ENCODE results near the gene FLT3LG. TPM values are rescaled to one million over a fixed set of nuclear protein-coding genes. Genes with fewer than 3 reads are reported as not detected.
"Not testable (repeated sequence)": the region's sequence is repeated elsewhere in the genome, so short reads cannot be mapped to it uniquely, and the experiment has no call there.

The FLT3LG gene
- total RNA-seq, 1 experiment from 2014 or later, result 0.12 TPM

- no peak for DNase-seq (ENCODE audit: extremely low read depth, low read depth)
Measured at GRCh38 chr19:49440439-49441209, 33.4 kb upstream of the FLT3LG start.

- no peak for DNase-seq (ENCODE audit: extremely low read depth, low read depth)
Measured at GRCh38 chr19:49441210-49441959, 32.6 kb upstream of the FLT3LG start, which contains the start of gene SLC17A7. Gene SLC17A7, minus strand, starts transcription at chr19:49441527. Its CDS starts 148 bp downstream, at chr19:49441379.

- no peak for DNase-seq (ENCODE audit: extremely low read depth, low read depth)
Measured at GRCh38 chr19:49441960-49442350, 32.1 kb upstream of the FLT3LG start.

GRCh38 chr19:49442354-49442753 is 31.7 kb upstream of the FLT3LG start:
- DNase-seq (ENCODE audit: extremely low read depth, low read depth), result no peak

GRCh38 chr19:49442771-49443365 is 31.1 kb upstream of the FLT3LG start:
- DNase-seq (ENCODE audit: extremely low read depth, low read depth), result peak; percentile 85

- DNase-seq (ENCODE audit: extremely low read depth, low read depth), result peak; percentile 88
Measured at GRCh38 chr19:49443366-49444099, 30.5 kb upstream of the FLT3LG start.

- DNase-seq (ENCODE audit: extremely low read depth, low read depth), result not testable (repeated sequence)
Measured at GRCh38 chr19:49444100-49444700, 29.8 kb upstream of the FLT3LG start.

GRCh38 chr19:49445997-49446396 is 28.0 kb upstream of the FLT3LG start:
- no peak for DNase-seq (ENCODE audit: extremely low read depth, low read depth)

- no peak for DNase-seq (ENCODE audit: extremely low read depth, low read depth)
Measured at GRCh38 chr19:49447485-49448431, 26.3 kb upstream of the FLT3LG start.

GRCh38 chr19:49448432-49448786 is 25.6 kb upstream of the FLT3LG start:
- DNase-seq (ENCODE audit: extremely low read depth, low read depth), result no peak

- DNase-seq (ENCODE audit: extremely low read depth, low read depth), result no peak
Measured at GRCh38 chr19:49450405-49450804, 23.6 kb upstream of the FLT3LG start.

GRCh38 chr19:49451430-49452181 is 22.4 kb upstream of the FLT3LG start, which contains the start of gene PIH1D1:
Gene PIH1D1, minus strand, starts transcription at chr19:49451814. Its CDS starts 240 bp downstream, at chr19:49451574.
- peak; percentile 98 for DNase-seq (ENCODE audit: extremely low read depth, low read depth)

- peak; percentile 95 for DNase-seq (ENCODE audit: extremely low read depth, low read depth)
Measured at GRCh38 chr19:49453013-49453756, 20.8 kb upstream of the FLT3LG start, which contains the start of gene ALDH16A1. Gene ALDH16A1, plus strand, starts transcription at chr19:49453225. Its CDS starts 107 bp downstream, at chr19:49453332.

- DNase-seq (ENCODE audit: extremely low read depth, low read depth), result no peak
Measured at GRCh38 chr19:49453757-49454240, 20.2 kb upstream of the FLT3LG start.

- no peak for DNase-seq (ENCODE audit: extremely low read depth, low read depth)
Measured at GRCh38 chr19:49455773-49456172, 18.2 kb upstream of the FLT3LG start.

GRCh38 chr19:49456326-49456725 is 17.7 kb upstream of the FLT3LG start:
- DNase-seq (ENCODE audit: extremely low read depth, low read depth), result no peak

GRCh38 chr19:49458567-49458903 is 15.5 kb upstream of the FLT3LG start:
- no peak for DNase-seq (ENCODE audit: extremely low read depth, low read depth)

GRCh38 chr19:49459388-49459787 is 14.6 kb upstream of the FLT3LG start:
- no peak for DNase-seq (ENCODE audit: extremely low read depth, low read depth)
